Esophagus squamous epithelium (tissue), 5 donors: ENCODE data around the gene AKR1D1. TPM values are rescaled to one million over a fixed set of nuclear protein-coding genes. Genes with fewer than 3 reads are reported as not detected.
"Not testable (repeated sequence)": the region's sequence is repeated elsewhere in the genome, so short reads cannot be mapped to it uniquely, and the experiment has no call there.

Experiments used
- DNase-seq: peaks from one replicate; lab custom pipeline; 2025; lab: John Stamatoyannopoulos, UW
- H3K27ac ChIP-seq, 4 donors: fragments of 200-600 bp; sonication (generic); one replicate each; pipeline ENCODE4 v1.5.1; 2016 to 2019; ENCODE audit warnings: mild to moderate bottlenecking in 1 of 4
- H3K27me3 ChIP-seq, 4 donors: fragments of 200-600 bp; sonication (generic); 1 replicate in 3 of 4; 2 replicates in 1 of 4; pipeline versions ENCODE4 v1.5.1 to v1.6.0; 2017 to 2021; ENCODE audit warnings: antibody characterized with exemption in 1 of 4
- H3K36me3 ChIP-seq, 3 donors: fragments of 200-600 bp; sonication (generic); one replicate each; pipeline ENCODE4 v1.5.1; 2016 to 2019
- H3K4me1 ChIP-seq, 3 donors: fragments of 200-600 bp; sonication (generic); one replicate each; pipeline ENCODE4 v1.5.1; 2017 to 2019
- H3K4me3 ChIP-seq, 4 donors: fragments of 200-600 bp; sonication (generic); 1 replicate in 3 of 4; 2 replicates in 1 of 4; pipeline ENCODE4 v1.5.1; 2016 to 2019; ENCODE audit warnings: mild to moderate bottlenecking in 2 of 4, moderate library complexity in 1 of 4
- H3K9me3 ChIP-seq, 3 donors: fragments of 200-600 bp; sonication (generic); one replicate each; pipeline ENCODE4 v1.5.1; 2016 to 2019
- POLR2A ChIP-seq, 4 donors: fragments of 450-650 bp; IDR thresholded peaks; one replicate each; pipeline ENCODE4 v1.6.1; 2017; ENCODE audit warnings: antibody characterized with exemption in 4 of 4, mild to moderate bottlenecking in 4 of 4, moderate library complexity in 3 of 4
- WGBS, 2 donors: methylation state at CpG; one replicate each; pipeline ENCODE4 v1.1.5; 2018; 5-methylcytosine and 5-hydroxymethylcytosine counted together
- intact Hi-C: fragments of 100-400 bp; cut with DNase I; formaldehyde crosslinking; loops from one replicate; pipeline ENCODE4 v1.15.0; 2022
- total RNA-seq, 4 donors: library from RNA; depleted of rRNA; stranded (reverse); fragments of >200 nt; gene quantifications; one replicate each; pipeline ENCODE4 v1.1.0, GENCODE V29; 2016
- TF ChIP-seq, protein P1 (sequence below), 6 experiments: fragments of 450-650 bp in 4 of 6; fragments of 200-600 bp in 2 of 6; sonication (generic) in 2 of 6; IDR thresholded peaks; one replicate each; pipeline ENCODE4 v1.5.1; 2016 to 2019; ENCODE audit warnings: antibody characterized with exemption in 6 of 6, mild to moderate bottlenecking in 4 of 6, moderate library complexity in 4 of 6
- donor health status: DM: yes; HTN: yes; CAD: no.

The AKR1D1 gene
- total RNA-seq, 4 donors from 2014 or later: not detected

DNA sequence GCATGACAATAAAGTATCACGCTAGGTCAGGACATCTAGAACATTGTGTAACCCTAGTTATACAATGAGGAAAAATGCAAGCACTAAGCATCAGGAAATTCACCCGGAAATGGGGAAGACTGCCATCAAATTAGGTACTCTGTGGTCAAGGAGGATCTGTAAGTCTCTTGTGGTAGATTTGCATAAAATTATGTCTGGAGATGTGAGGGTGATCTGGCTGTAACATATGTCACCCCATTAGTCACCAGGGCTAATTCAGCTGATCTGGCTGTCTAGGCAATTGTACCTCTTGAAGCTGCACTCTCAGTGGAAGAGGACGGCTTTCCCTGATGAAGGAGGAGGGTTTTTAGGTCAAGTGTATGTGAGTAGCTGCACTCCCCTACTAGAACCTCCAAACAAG lies 14.8 kb downstream of the AKR1D1 start:
- intact Hi-C loops: no loop called here
- Histone ChIP-seq H3K4me3 (no peak overlapping the region), H3K27me3 (no peaks in the 10 kb centered on the region), H3K9me3 (no peaks in the 10 kb centered on the region), H3K4me1 (no peaks in the 10 kb centered on the region), H3K27ac (no peak overlapping the region), H3K36me3 (no peaks in the 10 kb centered on the region)
- WGBS, 2 donors: 68 to 75% methylated on average over 3 of the region's 3 CpGs
- TF ChIP-seq, protein P1, sequence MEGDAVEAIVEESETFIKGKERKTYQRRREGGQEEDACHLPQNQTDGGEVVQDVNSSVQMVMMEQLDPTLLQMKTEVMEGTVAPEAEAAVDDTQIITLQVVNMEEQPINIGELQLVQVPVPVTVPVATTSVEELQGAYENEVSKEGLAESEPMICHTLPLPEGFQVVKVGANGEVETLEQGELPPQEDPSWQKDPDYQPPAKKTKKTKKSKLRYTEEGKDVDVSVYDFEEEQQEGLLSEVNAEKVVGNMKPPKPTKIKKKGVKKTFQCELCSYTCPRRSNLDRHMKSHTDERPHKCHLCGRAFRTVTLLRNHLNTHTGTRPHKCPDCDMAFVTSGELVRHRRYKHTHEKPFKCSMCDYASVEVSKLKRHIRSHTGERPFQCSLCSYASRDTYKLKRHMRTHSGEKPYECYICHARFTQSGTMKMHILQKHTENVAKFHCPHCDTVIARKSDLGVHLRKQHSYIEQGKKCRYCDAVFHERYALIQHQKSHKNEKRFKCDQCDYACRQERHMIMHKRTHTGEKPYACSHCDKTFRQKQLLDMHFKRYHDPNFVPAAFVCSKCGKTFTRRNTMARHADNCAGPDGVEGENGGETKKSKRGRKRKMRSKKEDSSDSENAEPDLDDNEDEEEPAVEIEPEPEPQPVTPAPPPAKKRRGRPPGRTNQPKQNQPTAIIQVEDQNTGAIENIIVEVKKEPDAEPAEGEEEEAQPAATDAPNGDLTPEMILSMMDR (IDR thresholded peaks at IDR 0.05): no peak
- no peak for TF ChIP-seq POLR2A (IDR thresholded peaks at IDR 0.05)
- no peak for DNase-seq

DNA sequence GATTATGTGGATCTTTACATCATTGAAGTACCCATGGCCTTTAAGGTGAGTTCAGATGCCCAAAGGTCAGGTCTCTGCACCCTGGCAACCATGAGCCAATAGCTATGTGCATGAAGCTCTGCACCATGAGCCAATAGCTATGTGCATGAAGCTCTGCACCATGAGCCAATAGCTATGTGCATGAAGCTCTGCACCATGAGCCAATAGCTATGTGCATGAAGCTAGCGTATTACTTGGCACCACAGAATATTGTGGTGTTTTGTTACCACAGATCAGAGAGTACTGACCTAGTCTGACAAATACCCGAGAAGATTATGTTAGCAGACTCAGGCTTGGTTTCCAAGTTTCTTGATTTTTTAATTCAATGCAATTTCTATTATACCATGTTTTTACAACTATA lies 15.6 kb downstream of the AKR1D1 start:
- intact Hi-C loops, H3K27ac ChIP-seq, H3K27me3 ChIP-seq, H3K4me1 ChIP-seq, H3K4me3 ChIP-seq, H3K9me3 ChIP-seq, DNase-seq, H3K36me3 ChIP-seq: not testable (repeated sequence)
- 71 to 86% methylated on average over 1 to 2 of the region's 2 CpGs for WGBS, 2 donors

DNA sequence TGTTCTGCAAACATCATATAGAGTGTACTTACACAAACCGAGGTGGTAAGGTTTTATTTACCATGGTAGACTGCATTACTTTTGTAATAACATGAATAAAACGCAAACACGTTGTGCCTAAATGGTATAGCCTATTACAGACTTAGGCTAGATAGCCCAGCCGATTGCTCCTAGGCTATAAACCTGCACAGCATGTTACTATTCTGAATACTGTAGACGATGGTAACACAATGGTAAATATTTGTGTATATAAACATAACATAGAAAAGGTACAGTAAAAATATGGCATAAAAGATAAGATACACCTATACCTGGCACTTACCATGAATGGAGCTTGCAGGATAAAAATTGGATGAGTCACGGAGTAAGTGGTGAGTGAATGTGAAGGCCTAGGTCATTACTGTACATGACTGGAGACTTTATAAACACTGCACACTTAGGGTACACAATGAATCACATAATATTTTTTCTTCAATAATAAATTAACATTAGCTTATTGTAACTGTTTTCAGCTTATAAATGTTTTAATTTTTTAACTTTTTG lies 16.3 kb downstream of the AKR1D1 start:
- TF ChIP-seq, protein P1 (IDR thresholded peaks at IDR 0.05): no peak
- no peak for TF ChIP-seq POLR2A (IDR thresholded peaks at IDR 0.05)
- no peak for DNase-seq
- Histone ChIP-seq H3K9me3 (no peaks in the 10 kb centered on the region), H3K27me3 (no peaks in the 10 kb centered on the region), H3K4me3 (no peak overlapping the region), H3K36me3 (no peaks in the 10 kb centered on the region), H3K27ac (no peak overlapping the region), H3K4me1 (no peaks in the 10 kb centered on the region)
- 60 to 74% methylated on average over 6 of the region's 6 CpGs for WGBS, 2 donors
- intact Hi-C loops: no loop called here

DNA sequence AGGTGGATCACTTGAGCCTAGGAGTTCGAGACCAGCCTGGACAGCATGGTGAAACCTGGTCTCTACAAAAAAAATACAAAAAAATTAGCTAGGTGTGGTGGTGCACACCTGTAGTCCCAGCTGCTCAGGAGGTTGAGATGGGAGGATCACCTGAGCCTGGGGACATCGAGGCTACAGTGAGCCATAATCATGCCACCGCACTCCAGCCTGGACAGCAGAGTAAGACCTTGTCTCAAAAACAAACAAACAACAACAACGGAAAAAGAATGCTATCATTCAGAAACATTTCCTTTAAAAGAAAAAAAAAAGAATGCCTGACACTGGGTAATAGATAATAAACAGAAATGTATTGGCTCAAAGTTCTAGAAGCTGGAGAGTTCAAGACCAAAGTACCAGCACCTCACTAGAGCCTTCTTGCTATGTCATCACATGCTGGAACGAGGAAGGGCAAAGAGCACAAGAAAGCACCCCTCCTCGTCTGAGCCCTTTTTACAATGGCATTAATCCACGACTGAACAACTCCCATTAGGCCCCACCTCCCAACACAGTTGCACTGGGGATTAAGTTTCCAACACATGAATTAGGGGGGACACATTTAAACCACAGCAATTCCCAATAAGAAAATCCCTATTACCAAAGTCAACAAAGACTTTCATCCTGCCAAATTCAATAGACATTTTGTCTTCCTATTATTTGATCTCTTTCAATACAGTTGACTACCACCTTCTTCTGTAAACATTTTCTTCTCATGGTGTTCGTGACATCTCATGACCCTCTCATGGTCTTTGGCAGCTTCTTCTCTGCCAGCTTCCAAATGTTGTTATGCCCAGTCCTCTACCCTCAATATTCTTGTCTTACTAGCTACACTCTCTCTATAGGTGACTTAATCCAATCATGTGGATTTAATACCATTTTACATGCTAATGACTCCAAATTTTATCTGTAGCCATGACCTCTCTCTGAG lies 20.0 kb downstream of the AKR1D1 start:
- intact Hi-C loops: no loop called here

DNA sequence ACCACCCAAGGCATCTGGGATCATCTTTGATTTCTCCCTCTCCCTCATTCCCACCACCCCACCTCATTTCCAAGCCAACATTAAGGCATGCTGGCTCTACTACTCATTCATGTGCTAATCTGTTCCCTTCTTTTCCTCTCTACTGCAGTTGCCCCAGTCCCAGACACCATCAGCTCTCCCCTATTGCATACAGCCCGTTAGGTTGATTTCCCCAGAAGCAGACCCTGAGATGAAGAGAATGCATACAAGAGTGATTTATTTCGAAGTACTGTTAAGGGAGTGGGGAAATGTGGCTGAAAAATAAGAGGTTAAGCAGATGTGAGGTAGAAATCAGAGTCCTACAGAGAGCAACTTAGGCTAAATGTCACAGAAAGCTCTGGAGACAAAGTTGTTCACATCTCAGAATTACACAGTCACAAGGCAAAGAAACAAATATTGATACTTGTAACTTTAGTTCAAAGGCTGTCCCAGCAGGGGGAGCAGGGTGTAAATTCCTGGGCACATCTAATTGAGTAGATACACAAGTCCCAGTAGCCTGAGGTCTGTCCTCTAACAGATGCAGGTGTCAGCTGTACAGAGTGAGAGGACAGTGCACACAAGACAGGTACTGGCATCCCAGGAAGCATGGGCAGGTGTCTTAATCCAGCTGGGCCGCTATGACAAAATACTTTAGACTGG lies 20.9 kb downstream of the AKR1D1 start:
- H3K27ac ChIP-seq: no peak overlapping the region
- no peak overlapping the region for H3K4me3 ChIP-seq
- no peaks in the 10 kb centered on the region for H3K9me3 ChIP-seq
- WGBS, 2 donors: 59 to 69% methylated on average over 3 of the region's 3 CpGs
- no peaks in the 10 kb centered on the region for H3K27me3 ChIP-seq
- DNase-seq: no peak
- H3K36me3 ChIP-seq: no peaks in the 10 kb centered on the region
- intact Hi-C loops: no loop called here
- H3K4me1 ChIP-seq: no peaks in the 10 kb centered on the region
- TF ChIP-seq, protein P1 (IDR thresholded peaks at IDR 0.05): peak in 1 of 6 experiments; percentile 13
- TF ChIP-seq POLR2A (IDR thresholded peaks at IDR 0.05): no peak

More for the DNA sequence above, 20.0 kb downstream of the AKR1D1 start:
- TF ChIP-seq POLR2A (IDR thresholded peaks at IDR 0.05): no peak
- no peaks in the 10 kb centered on the region for H3K4me1 ChIP-seq
- 55 to 57% methylated on average over 8 of the region's 8 CpGs for WGBS, 2 donors
- no peaks in the 10 kb centered on the region for H3K27me3 ChIP-seq
- H3K4me3 ChIP-seq: no peak overlapping the region
- H3K9me3 ChIP-seq: no peaks in the 10 kb centered on the region
- H3K27ac ChIP-seq: no peak overlapping the region
- no peaks in the 10 kb centered on the region for H3K36me3 ChIP-seq
- DNase-seq: no peak

DNA sequence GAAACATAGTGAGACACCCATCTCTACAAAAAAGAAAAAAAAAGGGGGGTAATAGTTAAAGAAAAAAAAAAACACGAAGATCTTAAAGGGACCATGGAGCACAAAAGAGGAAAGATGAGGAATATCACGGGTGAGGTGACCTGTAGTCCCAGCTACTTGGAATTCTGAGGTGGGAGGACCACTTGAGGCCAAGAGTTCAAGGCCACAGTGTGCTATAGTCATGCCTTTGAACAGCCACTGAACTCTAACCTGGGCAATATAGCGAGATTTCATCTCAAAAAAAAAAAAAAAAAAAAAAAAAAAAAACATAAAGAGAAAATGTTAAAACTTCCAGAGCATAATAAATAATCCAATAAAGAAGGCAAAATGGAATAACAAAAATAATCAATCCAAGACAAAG lies 23.6 kb downstream of the AKR1D1 start:
- Histone ChIP-seq H3K27me3 (no peaks in the 10 kb centered on the region), H3K27ac (no peak overlapping the region), H3K36me3 (no peaks in the 10 kb centered on the region), H3K9me3 (no peaks in the 10 kb centered on the region), H3K4me1 (no peaks in the 10 kb centered on the region), H3K4me3 (no peak overlapping the region)
- 49 to 58% methylated on average over 3 of the region's 3 CpGs for WGBS, 2 donors
- no peak for DNase-seq
- intact Hi-C loops: no loop called here
- no peak for TF ChIP-seq POLR2A (IDR thresholded peaks at IDR 0.05)
- TF ChIP-seq, protein P1 (IDR thresholded peaks at IDR 0.05): no peak
